ENCODE results near the gene TSR3.

The TSR3 gene

GRCh38 chr16:1351582-1352362 is at the start of gene TSR3, which contains the start of gene GNPTG:
Gene TSR3, minus strand, starts transcription at chr16:1351878. Its CDS starts 74 bp downstream, at chr16:1351804.
Gene GNPTG, plus strand, starts transcription at chr16:1351931. Its CDS starts 35 bp downstream, at chr16:1351966.
- peak; percentile 63 to 68 for DNase-seq (ENCODE audit: low read depth in 2 of 2)

GRCh38 chr16:1401061-1401757 is 49.5 kb upstream of the TSR3 start:
- DNase-seq (ENCODE audit: low read depth in 2 of 2) = no peak

GRCh38 chr16:1398826-1399581 is 47.3 kb upstream of the TSR3 start:
- no peak for DNase-seq (ENCODE audit: low read depth in 2 of 2)

GRCh38 chr16:1398351-1398750 is 46.7 kb upstream of the TSR3 start:
- DNase-seq (ENCODE audit: low read depth in 2 of 2) = no peak

- no peak for DNase-seq (ENCODE audit: low read depth in 2 of 2)
Observed at GRCh38 chr16:1397779-1398178, 46.1 kb upstream of the TSR3 start.

GRCh38 chr16:1395444-1396031 is 43.9 kb upstream of the TSR3 start:
- DNase-seq (ENCODE audit: low read depth in 2 of 2) = no peak

- DNase-seq (ENCODE audit: low read depth in 2 of 2) = no peak
Observed at GRCh38 chr16:1394367-1394951, 42.8 kb upstream of the TSR3 start.

GRCh38 chr16:1393613-1394176 is 42.0 kb upstream of the TSR3 start:
- DNase-seq (ENCODE audit: low read depth in 2 of 2) = no peak

- DNase-seq (ENCODE audit: low read depth in 2 of 2) = no peak
Observed at GRCh38 chr16:1392826-1393225, 41.1 kb upstream of the TSR3 start.

- DNase-seq (ENCODE audit: low read depth in 2 of 2) = no peak
Observed at GRCh38 chr16:1390239-1390779, 38.6 kb upstream of the TSR3 start.

- no peak for DNase-seq (ENCODE audit: low read depth in 2 of 2)
Observed at GRCh38 chr16:1389762-1390161, 38.1 kb upstream of the TSR3 start.

- no peak for DNase-seq (ENCODE audit: low read depth in 2 of 2)
Observed at GRCh38 chr16:1387331-1387730, 35.7 kb upstream of the TSR3 start.

GRCh38 chr16:1385232-1385631 is 33.6 kb upstream of the TSR3 start:
- no peak for DNase-seq (ENCODE audit: low read depth in 2 of 2)

- DNase-seq (ENCODE audit: low read depth in 2 of 2) = no peak
Observed at GRCh38 chr16:1383556-1383955, 31.9 kb upstream of the TSR3 start.

GRCh38 chr16:1381612-1382406 is 30.1 kb upstream of the TSR3 start:
- no peak for DNase-seq (ENCODE audit: low read depth in 2 of 2)

GRCh38 chr16:1380195-1380594 is 28.5 kb upstream of the TSR3 start:
- DNase-seq (ENCODE audit: low read depth in 2 of 2) = no peak

- DNase-seq (ENCODE audit: low read depth in 2 of 2) = peak; percentile 36
Observed at GRCh38 chr16:1379304-1380076, 27.8 kb upstream of the TSR3 start.

GRCh38 chr16:1378804-1379303 is 27.2 kb upstream of the TSR3 start:
- peak; percentile 34 to 47 for DNase-seq (ENCODE audit: low read depth in 2 of 2)
